Endothelial cell of umbilical vein (primary cell): ENCODE data around the gene SYTL3. TPM values are rescaled to one million over a fixed set of nuclear protein-coding genes. Genes with fewer than 3 reads are reported as not detected.

Source experiments
- BruUV-seq: library from RNA; stranded (reverse); fragments of 400-500 nt; replicated peaks from 2 replicates; lab custom pipeline; 2021; lab: Mats Ljungman, UMichigan
- CTCF ChIA-PET: fragments of 300-600, 350-600 bp; sonication (Branson Sonifier 250); formaldehyde crosslinking; loops from one replicate; lab custom pipeline; 2021; ENCODE audit warnings: antibody characterized with exemption, inconsistent platforms; lab: Charles Lee
- POLR2A ChIA-PET: fragments of 300-600, 350-600 bp; sonication (Branson Sonifier 250); formaldehyde crosslinking; loops from one replicate; lab custom pipeline; 2021; ENCODE audit warnings: antibody characterized with exemption, inconsistent platforms; lab: Charles Lee
- DNase-seq: peaks from one replicate; pipeline ENCODE4 v3.0.0-alpha.2; 2011; ENCODE audit warnings: low read depth, low spot score
- FAIRE-seq: peaks from 2 replicates; lab custom pipeline; 2011; peaks lifted over from hg19 to GRCh38; lab: Jason Lieb, UNC
- H2AFZ ChIP-seq: 2 replicates; pipeline ENCODE4 v1.6.0; 2012; ENCODE audit warnings: low read depth, low read length, control low read depth, inconsistent platforms
- H3K27ac ChIP-seq: 2 replicates; pipeline ENCODE4 v1.5.1; 2011; ENCODE audit warnings: low read depth, mild to moderate bottlenecking, control low read depth, low read length, moderate library complexity; ENCODE audit not compliant: insufficient read depth
- H3K27me3 ChIP-seq, 2 experiments: 2 replicates each; pipeline versions ENCODE4 v1.6.0 to v1.6.1; 2011; ENCODE audit warnings: low read length in 2 of 2, mixed read lengths in 1 of 2; ENCODE audit not compliant: control insufficient read depth in 2 of 2, insufficient read depth in 2 of 2
- H3K36me3 ChIP-seq, 2 experiments: 2 replicates in 1 of 2; 3 replicates in 1 of 2; pipeline ENCODE4 v1.5.1; 2011; ENCODE audit warnings: low read length in 2 of 2, mild to moderate bottlenecking in 1 of 2, moderate library complexity in 1 of 2; ENCODE audit not compliant: control insufficient read depth in 2 of 2, insufficient read depth in 2 of 2; ENCODE audit errors: extremely low read depth in 1 of 2
- H3K4me1 ChIP-seq: 3 replicates; pipeline ENCODE4 v1.5.1; 2011; ENCODE audit warnings: mild to moderate bottlenecking, low read length; ENCODE audit not compliant: control insufficient read depth, insufficient read depth; ENCODE audit errors: extremely low read depth
- H3K4me2 ChIP-seq: 2 replicates; pipeline ENCODE4 v1.6.1; 2011; ENCODE audit warnings: low read length, control low read depth, mixed read lengths; ENCODE audit not compliant: insufficient read depth
- H3K4me3 ChIP-seq, 3 experiments: fragments of 200-600 bp in 1 of 3; sonication (generic), shearing (Covaris generic) in 1 of 3; replicated peaks in 1 of 3; 2 replicates each; pipeline ENCODE4 v1.5.1; 2011 to 2016; ENCODE audit warnings: control low read depth in 3 of 3, low read length in 3 of 3, mild to moderate bottlenecking in 2 of 3, inconsistent platforms in 1 of 3, low read depth in 1 of 3, moderate library complexity in 1 of 3; ENCODE audit not compliant: insufficient read depth in 1 of 3
- H3K79me2 ChIP-seq: 2 replicates; pipeline ENCODE4 v1.6.0; 2012; ENCODE audit warnings: low read length, inconsistent platforms; ENCODE audit not compliant: control insufficient read depth, insufficient read depth
- H3K9ac ChIP-seq: replicated peaks from 2 replicates; pipeline ENCODE3; 2011; ENCODE audit warnings: low read length, control low read depth; ENCODE audit not compliant: insufficient read depth; ENCODE audit errors: extremely low read depth
- H3K9me1 ChIP-seq: replicated peaks from 3 replicates; pipeline ENCODE4 v1.6.0; 2011; ENCODE audit warnings: mild to moderate bottlenecking, low read length; ENCODE audit not compliant: control insufficient read depth, insufficient read depth; ENCODE audit errors: extremely low read depth
- H3K9me3 ChIP-seq: replicated peaks from 2 replicates; pipeline ENCODE4 v1.5.1; 2012; ENCODE audit warnings: low read length, inconsistent platforms; ENCODE audit not compliant: control insufficient read depth, insufficient read depth
- H4K20me1 ChIP-seq: replicated peaks from 2 replicates; pipeline ENCODE3; 2011; ENCODE audit warnings: mild to moderate bottlenecking, low read length; ENCODE audit not compliant: control insufficient read depth, insufficient read depth; ENCODE audit errors: extremely low read depth
- CTCF ChIP-seq, 2 donors: IDR thresholded peaks; 1 replicate in 1 of 2; 2 replicates in 1 of 2; pipeline ENCODE4 v1.5.1; 2011; ENCODE audit warnings: low read length in 2 of 2, mild to moderate bottlenecking in 2 of 2, moderate library complexity in 2 of 2, control low read depth in 1 of 2, inconsistent platforms in 1 of 2, low read depth in 1 of 2; ENCODE audit not compliant: insufficient read depth in 1 of 2; ENCODE audit errors: extremely low read depth in 1 of 2
- EZH2 ChIP-seq: IDR thresholded peaks from 2 replicates; pipeline ENCODE4 v1.6.1; 2012; ENCODE audit warnings: borderline replicate concordance, low read depth, mild to moderate bottlenecking, moderate library complexity, low read length, inconsistent platforms; ENCODE audit not compliant: severe bottlenecking
- GATA2 ChIP-seq: IDR thresholded peaks from 2 replicates; pipeline ENCODE4 v1.7.0; 2011; ENCODE audit warnings: low read depth, mild to moderate bottlenecking, moderate library complexity, mixed read lengths, low read length; ENCODE audit not compliant: insufficient read length, insufficient read depth
- JUN ChIP-seq: IDR thresholded peaks from 2 replicates; pipeline ENCODE4 v1.6.1; 2011; ENCODE audit warnings: borderline replicate concordance, low read depth; ENCODE audit not compliant: insufficient read length, insufficient read depth
- MAX ChIP-seq: IDR thresholded peaks from 2 replicates; pipeline ENCODE4 v1.6.1; 2011; ENCODE audit not compliant: insufficient read depth, insufficient read length
- MYC ChIP-seq: IDR thresholded peaks from one replicate; pipeline ENCODE4 v1.6.1; 2011; ENCODE audit warnings: mild to moderate bottlenecking, low read depth, low read length
- POLR2A ChIP-seq: IDR thresholded peaks from 2 replicates; pipeline ENCODE4 v1.6.1; 2012; ENCODE audit warnings: low read depth, mild to moderate bottlenecking, control low read depth, low read length
- POLR2AphosphoS5 ChIP-seq: IDR thresholded peaks from 2 replicates; pipeline ENCODE4 v1.6.1; 2012; ENCODE audit warnings: low read depth, mild to moderate bottlenecking, control low read depth, low read length, moderate library complexity; ENCODE audit not compliant: insufficient read depth
- dilution Hi-C: fragments of 300-500 bp; cut with MboI; formaldehyde crosslinking; loops from one replicate; pipeline ENCODE4 v1.15.0; 2019; ENCODE audit warnings: low sequenced_read_pairs; ENCODE audit not compliant: extremely low pct_ligation_motif_present
- intact Hi-C: fragments of 100-400 bp; cut with micrococcal nuclease; formaldehyde crosslinking; loops from one replicate; pipeline ENCODE4 v1.10.0; 2022
- polyA plus RNA-seq, 4 experiments: library from polyadenylated mRNA; depleted of rRNA in 3 of 4; stranded (reverse) in 3 of 4; unstranded in 1 of 4; fragments of >200 nt; gene quantifications; 2 replicates each; pipeline versions ENCODE4 v1.2.1 to v1.2.3, GENCODE V29; 2011 to 2012; ENCODE audit warnings: missing spikeins in 1 of 4
- total RNA-seq: library from RNA; stranded (reverse); gene quantifications from 2 replicates; pipeline ENCODE4 v1.2.3, GENCODE V29; 2021

The SYTL3 gene
- total and polyA plus RNA-seq, 2 donors (not counting 3 experiments of a cell fraction or from before 2014, with no cell fraction given): 0.59 to 0.77 TPM

DNA sequence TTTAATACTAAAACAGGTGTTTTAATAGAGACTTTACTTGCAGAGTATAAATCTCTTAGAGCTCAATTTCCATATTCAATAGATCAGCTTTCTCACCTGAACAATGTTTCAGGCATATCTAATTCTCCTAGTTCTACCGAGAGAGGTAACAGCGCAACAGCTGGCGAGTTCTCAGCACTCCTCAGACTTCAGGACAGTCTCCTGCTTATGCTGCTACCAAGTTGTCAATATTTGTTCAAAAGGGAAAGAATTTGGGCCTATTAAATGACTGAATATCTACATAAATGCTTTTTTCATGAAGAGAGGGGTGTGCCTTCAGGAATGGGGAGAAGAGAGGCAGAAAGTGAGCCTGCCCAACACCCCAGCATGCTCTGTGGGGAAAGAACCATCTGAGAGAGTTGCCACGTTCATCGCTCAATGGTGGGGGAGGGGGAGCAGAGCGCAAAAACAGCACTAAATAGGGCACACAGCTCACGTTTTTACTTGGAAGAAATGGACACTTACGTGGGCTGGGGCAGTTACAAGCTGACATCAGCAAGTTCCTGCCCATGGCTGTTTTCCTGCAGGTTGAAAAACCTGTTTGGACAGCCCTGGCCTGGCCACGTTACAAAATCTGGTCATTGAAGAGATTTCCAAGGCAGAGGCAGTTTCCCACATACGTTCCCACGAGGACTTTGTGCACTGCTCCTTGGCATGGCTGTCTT, 131.3 kb downstream of the SYTL3 start:
- DNase-seq (no peak), FAIRE-seq (no peak)
- Histone ChIP-seq H3K4me2 (no peak overlapping the region), H4K20me1 (no peaks in the 10 kb centered on the region), H3K9me3 (no peaks in the 10 kb centered on the region), H3K36me3 (peaks cover 22 to 29% of the 10 kb centered on the region in 2 experiments), H3K4me3 (no peak overlapping the region), H2AFZ (no peak overlapping the region), H3K79me2 (no peaks in the 10 kb centered on the region), H3K9me1 (no peaks in the 10 kb centered on the region), H3K9ac (no peak overlapping the region), H3K27me3 (no peaks in the 10 kb centered on the region), H3K4me1 (peaks cover 12% of the 10 kb centered on the region), H3K27ac (no peak overlapping the region)
- intact Hi-C loops: loop anchor here (10.0 kb wide), 1 partner anchor 76 kb away; no protein-coding TSS in a partner anchor
- no TSS peak for BruUV-seq
- dilution Hi-C loops: no loop called here
- no peak for TF ChIP-seq MYC
- TF ChIP-seq JUN: no peak
- no peak for TF ChIP-seq POLR2A
- TF ChIP-seq POLR2AphosphoS5: no peak
- POLR2A ChIA-PET: no interaction called here
- CTCF ChIA-PET: interaction anchor here (0.8 to 1.5 kb wide), 2 partner anchors 10 to 74 kb away, joined by 4 read pairs; no protein-coding TSS in a partner anchor

DNA sequence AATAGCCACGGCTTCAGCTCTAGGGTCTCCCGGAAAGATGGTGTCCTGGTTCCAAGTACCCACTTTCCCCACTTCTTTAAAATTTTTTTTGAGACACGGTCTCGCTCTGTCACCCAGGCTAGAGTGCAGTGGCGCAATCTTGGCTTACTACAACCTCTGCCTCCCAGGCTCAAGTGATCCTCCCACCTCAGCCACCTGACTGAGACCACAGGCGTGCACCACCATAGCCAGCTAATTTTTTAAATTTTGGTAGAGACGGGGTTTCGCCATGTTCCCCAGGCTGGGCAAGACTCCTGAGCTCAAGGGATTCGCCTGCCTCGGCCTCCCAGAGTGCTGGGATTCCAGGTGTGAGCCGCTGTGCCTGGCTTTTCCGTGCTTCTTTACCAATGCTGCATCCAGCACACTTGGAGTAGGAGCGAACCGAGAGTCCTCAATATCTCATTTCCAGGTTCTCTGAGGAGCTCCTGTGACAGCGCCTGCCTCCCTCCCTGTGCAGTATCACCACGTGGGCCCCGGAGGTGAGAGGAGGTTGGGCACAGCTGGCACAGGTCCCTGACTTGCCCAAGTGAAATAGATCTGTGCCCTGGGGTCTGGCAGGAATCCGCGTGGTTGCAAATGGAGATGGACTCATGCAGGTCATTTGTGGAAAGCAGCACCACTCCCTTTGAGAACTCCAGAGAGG, 132.0 kb downstream of the SYTL3 start:
- no peaks in the 10 kb centered on the region for H3K9me1 ChIP-seq
- dilution Hi-C loops (no loop called here), intact Hi-C loops (loop anchor here (10.0 kb wide), 1 partner anchor 77 kb away; no protein-coding TSS in a partner anchor)

More for the DNA sequence above, 132.0 kb downstream of the SYTL3 start:
- Histone ChIP-seq H3K9ac (no peak overlapping the region), H2AFZ (no peak overlapping the region), H4K20me1 (no peaks in the 10 kb centered on the region), H3K27ac (no peak overlapping the region), H3K79me2 (no peaks in the 10 kb centered on the region), H3K4me2 (no peak overlapping the region), H3K27me3 (no peaks in the 10 kb centered on the region), H3K36me3 (peaks cover 22 to 25% of the 10 kb centered on the region in 2 experiments), H3K9me3 (no peaks in the 10 kb centered on the region), H3K4me3 (no peak overlapping the region), H3K4me1 (peaks cover 12% of the 10 kb centered on the region)
- DNase-seq (no peak), FAIRE-seq (no peak)
- no peak for TF ChIP-seq POLR2AphosphoS5
- TF ChIP-seq EZH2: no peak
- TF ChIP-seq CTCF (IDR thresholded peaks at IDR 0.05; ENCODE audit: extremely low read depth in 1 of 2, insufficient read depth in 1 of 2, low read depth in 1 of 2, low read length in 2 of 2): no peak
- no peak for TF ChIP-seq JUN
- TF ChIP-seq MAX: no peak
- TF ChIP-seq GATA2: no peak
- no TSS peak for BruUV-seq
- POLR2A ChIA-PET: no interaction called here
- CTCF ChIA-PET: no interaction called here
